ENCODE measurements around the gene DPYSL5. TPM values are rescaled to one million over a fixed set of nuclear protein-coding genes. Genes with fewer than 3 reads are reported as not detected.

The DPYSL5 gene
- total and polyA plus RNA-seq, 9 of the 15 experiments (the other 6 are each of a cell fraction or from before 2014, with no cell fraction given), result 0.06 TPM; not detected in 8

DNA sequence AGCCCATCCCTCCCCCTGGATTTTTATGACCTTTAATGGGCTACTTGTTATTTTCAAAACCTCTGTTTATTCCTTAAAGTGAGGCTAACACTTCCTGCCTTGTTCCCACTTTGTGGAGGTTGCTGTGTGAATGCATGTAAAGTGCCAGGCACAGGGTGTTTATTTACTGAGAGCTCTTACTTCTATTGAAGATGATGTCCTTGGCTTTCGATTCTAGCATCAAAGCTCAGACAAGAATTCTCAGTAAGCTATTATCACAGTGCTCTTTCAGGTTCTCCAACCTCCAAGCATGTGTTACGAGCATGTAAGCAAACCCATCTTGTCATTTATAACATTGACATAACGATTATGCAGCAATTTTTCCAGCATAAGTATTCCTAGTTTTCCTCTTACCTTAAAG is 44.2 kb downstream of the DPYSL5 start (continued):
- TF ChIP-seq ZNF707 (CRISPR knock-in tag; conservative IDR thresholded peaks at IDR 0.05) (no peak), POLR2A (conservative IDR thresholded peaks at IDR 0.05) (no peak)

DNA sequence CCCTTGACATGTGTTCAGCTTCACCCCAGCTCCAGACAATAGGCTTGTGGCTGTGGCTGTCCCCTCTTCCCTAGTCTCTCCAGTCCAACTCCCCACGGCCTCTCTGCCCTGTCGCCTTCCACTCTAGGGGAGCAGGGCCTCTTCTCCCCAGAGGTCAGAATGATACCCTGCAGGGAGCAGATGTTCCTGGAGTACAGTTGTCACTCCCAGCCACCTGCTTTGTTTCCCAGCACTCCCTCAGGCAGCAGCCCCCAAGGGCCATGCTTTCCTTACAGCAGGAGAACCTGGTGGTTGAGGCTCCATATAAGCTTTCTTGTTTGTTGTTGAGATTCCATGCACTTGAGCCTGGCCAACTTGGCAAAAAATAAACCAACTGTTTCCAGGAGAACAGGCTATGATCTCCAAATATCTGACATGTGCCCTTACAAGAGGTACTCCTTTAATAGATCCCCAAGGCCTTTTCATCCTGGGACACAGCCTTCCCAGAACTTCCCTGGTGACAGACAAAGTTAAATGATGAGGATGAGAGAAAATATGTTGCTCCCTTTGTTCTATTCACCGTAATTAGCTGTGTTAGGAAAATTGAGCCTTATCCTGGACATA is 45.1 kb downstream of the DPYSL5 start:
- TF ChIP-seq SRSF9 (IDR thresholded peaks at IDR 0.05; ENCODE audit: borderline replicate concordance, low read depth, low read length), result no peak
- TF ChIP-seq ZBTB40 (IDR thresholded peaks at IDR 0.05), result no peak
- no peak for TF ChIP-seq ZBTB40 (CRISPR knock-in tag; IDR thresholded peaks at IDR 0.05)
- no peak for TF ChIP-seq KLF16 (IDR thresholded peaks at IDR 0.05)
- no peak for TF ChIP-seq JUNB (CRISPR knock-in tag; conservative IDR thresholded peaks at IDR 0.05)
- no peak for TF ChIP-seq CXXC5 (CRISPR knock-in tag; IDR thresholded peaks at IDR 0.05)
- no peak overlapping the region for H3K4me2 ChIP-seq (ENCODE audit: insufficient read depth, low read length)
- no peaks in the 10 kb centered on the region for H3K79me2 ChIP-seq (ENCODE audit: control insufficient read depth, insufficient read depth, low read length)
- no peak overlapping the region for H3K27ac ChIP-seq (ENCODE audit: extremely low read depth, low read depth, low read length)
- no peak overlapping the region for H3K9ac ChIP-seq (ENCODE audit: insufficient read depth in 1 of 2, low read depth in 2 of 2, low read length in 2 of 2)
- POLR2A ChIA-PET, result interaction anchor here (1.3 kb wide), 1 partner anchor 15 kb away, joined by 3 read pairs; no protein-coding TSS in a partner anchor
- no peak overlapping the region for H2AFZ ChIP-seq (ENCODE audit: low read depth, low read length)
- no peaks in the 10 kb centered on the region for H3K9me1 ChIP-seq (ENCODE audit: control insufficient read depth, insufficient read depth, low read length)
- no peak for DNase-seq (ENCODE audit: extremely low read depth in 1 of 4, low spot score in 3 of 4)
- H3K27me3 ChIP-seq (ENCODE audit: control insufficient read depth in 2 of 2, insufficient read depth in 2 of 2, low read length in 2 of 2), result peaks cover 24 to 30% of the 10 kb centered on the region in 2 experiments; a peak in 4 of 5 replicates
- no peak for ATAC-seq
- no peak overlapping the region for H3K4me3 ChIP-seq
- BruUV-seq (replicated peaks), result no TSS peak
- in situ Hi-C loops (cut with MboI) (no loop called here), intact Hi-C loops (cut with micrococcal nuclease) (no loop called here)
- no peaks in the 10 kb centered on the region; the same call in 1 of the 2 replicates for H3K9me3 ChIP-seq (replicated peaks; ENCODE audit: control insufficient read depth, insufficient read depth, low read depth, low read length)
- 0% methylated on average over 3 of the region's 3 CpGs for WGBS (ENCODE audit: insufficient coverage, low coverage, missing lambda C conversion rate)
- FAIRE-seq, result no peak
- CTCF ChIA-PET (ENCODE audit: low intra/inter-chr PET ratio), result no interaction called here
- H3K36me3 ChIP-seq (ENCODE audit: control insufficient read depth, insufficient read depth, low read length), result no peaks in the 10 kb centered on the region
- no peaks in the 10 kb centered on the region for H4K20me1 ChIP-seq (replicated peaks; ENCODE audit: control insufficient read depth, insufficient read depth, low read length)
- H3K4me1 ChIP-seq (replicated peaks in 1 of 2; ENCODE audit: control insufficient read depth in 2 of 2, insufficient read depth in 2 of 2, low read length in 2 of 2), result no peaks in the 10 kb centered on the region

All from K562 (cell line).